NCI-H187 (cell line): ENCODE measurements around the gene FYB2.

ENCODE experiments used
- DNase-seq, 2 experiments: peaks; one replicate each; lab custom pipeline; 2025; lab: John Stamatoyannopoulos, UW

FYB2 gene

GRCh38 chr1:56819387-56819899 lies at the start of gene FYB2:
FYB2 (minus strand) TSS chr1:56819404; CDS start chr1:56819290, 114 bp downstream.
- no peak for DNase-seq

- DNase-seq: no peak
Observed at GRCh38 chr1:56868761-56869160, 49.6 kb upstream of the FYB2 start.

- DNase-seq: no peak
Observed at GRCh38 chr1:56867491-56867890, 48.3 kb upstream of the FYB2 start.

- DNase-seq: no peak
Observed at GRCh38 chr1:56866656-56867055, 47.5 kb upstream of the FYB2 start.

- DNase-seq: no peak
Observed at GRCh38 chr1:56864430-56864829, 45.2 kb upstream of the FYB2 start.

GRCh38 chr1:56863265-56863992 lies 44.2 kb upstream of the FYB2 start:
- DNase-seq: no peak

- DNase-seq: no peak
Observed at GRCh38 chr1:56859287-56859686, 40.1 kb upstream of the FYB2 start.

- no peak for DNase-seq
Observed at GRCh38 chr1:56856186-56856585, 37.0 kb upstream of the FYB2 start.

- DNase-seq: no peak
Observed at GRCh38 chr1:56855190-56855589, 36.0 kb upstream of the FYB2 start.

- DNase-seq: no peak
Observed at GRCh38 chr1:56854521-56855099, 35.4 kb upstream of the FYB2 start, which contains the start of gene C8A. C8A (plus strand) TSS chr1:56854797; CDS start chr1:56854902, 105 bp downstream.

GRCh38 chr1:56852476-56852875 lies 33.3 kb upstream of the FYB2 start:
- DNase-seq: no peak

GRCh38 chr1:56850922-56851321 lies 31.7 kb upstream of the FYB2 start:
- DNase-seq: no peak

- DNase-seq: no peak
Observed at GRCh38 chr1:56850411-56850810, 31.2 kb upstream of the FYB2 start.

GRCh38 chr1:56849750-56850149 lies 30.5 kb upstream of the FYB2 start:
- no peak for DNase-seq

- DNase-seq: no peak
Observed at GRCh38 chr1:56845343-56845742, 26.1 kb upstream of the FYB2 start.

GRCh38 chr1:56844545-56845136 lies 25.4 kb upstream of the FYB2 start:
- peak; percentile 9 to 19 for DNase-seq

- no peak for DNase-seq
Observed at GRCh38 chr1:56843544-56843943, 24.3 kb upstream of the FYB2 start.

- DNase-seq: no peak
Observed at GRCh38 chr1:56838759-56839158, 19.6 kb upstream of the FYB2 start.

GRCh38 chr1:56837244-56837939 lies 18.2 kb upstream of the FYB2 start:
- no peak for DNase-seq

- DNase-seq: no peak
Observed at GRCh38 chr1:56836359-56836758, 17.2 kb upstream of the FYB2 start.

GRCh38 chr1:56835657-56836056 lies 16.5 kb upstream of the FYB2 start:
- DNase-seq: no peak

GRCh38 chr1:56834137-56834900 lies 15.1 kb upstream of the FYB2 start:
- DNase-seq: no peak
